Middle frontal gyrus (tissue), 1 donor: Measurements from ENCODE around the gene MICA.
"Not testable (repeated sequence)": the region's sequence is repeated elsewhere in the genome, so short reads cannot be mapped to it uniquely, and the experiment has no call there.

Source experiments
- DNase-seq: peaks from one replicate; pipeline ENCODE4 v3.0.0-alpha.2; 2015; ENCODE audit warnings: low spot score; ENCODE audit errors: extremely low spot score

The MICA gene

GRCh38 chr6:31403283-31404060 is at the start of gene MICA:
Gene MICA (plus strand): TSS chr6:31403595. CDS start chr6:31403633, 38 bp downstream.
- peak; percentile 47 for DNase-seq

- DNase-seq = no peak
Observed at GRCh38 chr6:31354158-31354863, 49.1 kb upstream of the MICA start.

- no peak for DNase-seq
Observed at GRCh38 chr6:31354864-31355582, 48.4 kb upstream of the MICA start.

- DNase-seq = no peak
Observed at GRCh38 chr6:31355583-31355948, 47.8 kb upstream of the MICA start.

- no peak for DNase-seq
Observed at GRCh38 chr6:31356216-31356945, 47.0 kb upstream of the MICA start.

- peak; percentile 16 for DNase-seq
Observed at GRCh38 chr6:31356946-31357466, 46.4 kb upstream of the MICA start, which contains the start of gene HLA-B. Gene HLA-B (minus strand): TSS chr6:31357179. CDS start chr6:31357158, 21 bp downstream.

- no peak for DNase-seq
Observed at GRCh38 chr6:31357886-31358285, 45.5 kb upstream of the MICA start.

- no peak for DNase-seq
Observed at GRCh38 chr6:31358302-31358701, 45.1 kb upstream of the MICA start.

GRCh38 chr6:31359581-31359980 is 43.8 kb upstream of the MICA start:
- DNase-seq = no peak

- no peak for DNase-seq
Observed at GRCh38 chr6:31362751-31363150, 40.6 kb upstream of the MICA start.

- no peak for DNase-seq
Observed at GRCh38 chr6:31363811-31364210, 39.6 kb upstream of the MICA start.

- DNase-seq = no peak
Observed at GRCh38 chr6:31365864-31366263, 37.5 kb upstream of the MICA start.

GRCh38 chr6:31366693-31367470 is 36.5 kb upstream of the MICA start:
- DNase-seq = peak; percentile 82

GRCh38 chr6:31368461-31368860 is 34.9 kb upstream of the MICA start:
- DNase-seq = no peak

- not testable (repeated sequence) for DNase-seq
Observed at GRCh38 chr6:31374118-31374517, 29.3 kb upstream of the MICA start.

- DNase-seq = no peak
Observed at GRCh38 chr6:31375699-31376098, 27.7 kb upstream of the MICA start.

- no peak for DNase-seq
Observed at GRCh38 chr6:31377029-31377428, 26.4 kb upstream of the MICA start.

GRCh38 chr6:31378062-31378720 is 25.2 kb upstream of the MICA start:
- DNase-seq = no peak

- DNase-seq = no peak
Observed at GRCh38 chr6:31378721-31379103, 24.7 kb upstream of the MICA start.

- DNase-seq = no peak
Observed at GRCh38 chr6:31379850-31380249, 23.5 kb upstream of the MICA start.
